Stimulated activated naive CD8-positive, alpha-beta T cell treated with anti-CD3 and anti-CD28 coated beads, Interleukin-15, Interleukin-2, amounts not matched to agents 100 ng/mL and 50 ng/mL, for 24 hours (primary cell): ENCODE measurements around the gene MTARC1.

ENCODE experiments used
- H3K27ac Mint-ChIP-seq: one replicate; pipeline ENCODE4 v1.8.0; 2021; ENCODE audit warnings: mild to moderate bottlenecking, mixed read lengths
- H3K27me3 Mint-ChIP-seq: one replicate; pipeline ENCODE4 v1.8.0; 2021; ENCODE audit warnings: mixed read lengths
- H3K36me3 Mint-ChIP-seq: one replicate; pipeline ENCODE4 v1.8.0; 2021; ENCODE audit warnings: low read depth, mixed read lengths
- H3K4me1 Mint-ChIP-seq: one replicate; pipeline ENCODE4 v1.8.0; 2021; ENCODE audit warnings: low read depth, mixed read lengths
- H3K4me3 Mint-ChIP-seq: one replicate; pipeline ENCODE4 v1.8.0; 2021; ENCODE audit warnings: mild to moderate bottlenecking, mixed read lengths
- H3K9me3 Mint-ChIP-seq: one replicate; pipeline ENCODE4 v1.8.0; 2021; ENCODE audit warnings: mixed read lengths

Gene MTARC1

GRCh38 chr1:220786337-220787068 lies at the start of gene MTARC1:
MTARC1 (plus strand) TSS chr1:220786913; CDS start chr1:220786945, 32 bp downstream.
- Mint-ChIP-seq H3K27ac (no peak within 1 kb of the TSS), H3K36me3 (no peaks in the 10 kb centered on the region), H3K9me3 (no peaks in the 10 kb centered on the region), H3K27me3 (peaks cover 63% of the 10 kb centered on the region), H3K4me3 (peak within 1 kb of the TSS; percentile 55), H3K4me1 (no peaks in the 10 kb centered on the region)

- peaks cover 23% of the 10 kb centered on the region for H3K27me3 Mint-ChIP-seq
- H3K4me3 Mint-ChIP-seq, result no peak overlapping the region
- H3K27ac Mint-ChIP-seq, result no peak overlapping the region
These were observed 45.4 kb upstream of the MTARC1 start for GRCh38 chr1:220741349-220741748.

DNA sequence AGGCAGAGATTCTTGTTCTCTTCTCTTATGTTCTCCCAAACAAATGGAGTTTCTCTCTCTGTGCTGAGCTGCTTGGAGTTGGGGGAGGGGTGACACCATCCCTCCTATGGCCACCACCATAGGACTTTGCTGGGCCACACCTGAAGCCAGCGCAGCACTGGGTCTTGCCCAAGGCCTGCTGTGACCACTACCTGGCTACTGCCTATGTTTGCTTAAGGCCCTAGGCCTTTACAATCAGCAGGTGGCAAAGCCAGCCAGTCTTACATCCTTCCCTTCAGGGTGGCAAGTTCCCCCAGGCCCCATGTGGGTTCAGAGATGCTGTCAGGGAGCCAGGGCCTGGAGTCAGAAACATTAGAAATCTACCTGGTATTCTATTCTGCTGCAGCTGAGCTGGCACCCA lies 44.9 kb upstream of the MTARC1 start:
- Mint-ChIP-seq H3K4me1 (no peaks in the 10 kb centered on the region), H3K36me3 (no peaks in the 10 kb centered on the region), H3K9me3 (no peaks in the 10 kb centered on the region), H3K27ac (no peak overlapping the region), H3K4me3 (no peak overlapping the region), H3K27me3 (peaks cover 28% of the 10 kb centered on the region)

More at GRCh38 chr1:220741349-220741748, 45.4 kb upstream of the MTARC1 start:
- Mint-ChIP-seq H3K36me3 (no peaks in the 10 kb centered on the region), H3K4me1 (no peaks in the 10 kb centered on the region), H3K9me3 (no peaks in the 10 kb centered on the region)

DNA sequence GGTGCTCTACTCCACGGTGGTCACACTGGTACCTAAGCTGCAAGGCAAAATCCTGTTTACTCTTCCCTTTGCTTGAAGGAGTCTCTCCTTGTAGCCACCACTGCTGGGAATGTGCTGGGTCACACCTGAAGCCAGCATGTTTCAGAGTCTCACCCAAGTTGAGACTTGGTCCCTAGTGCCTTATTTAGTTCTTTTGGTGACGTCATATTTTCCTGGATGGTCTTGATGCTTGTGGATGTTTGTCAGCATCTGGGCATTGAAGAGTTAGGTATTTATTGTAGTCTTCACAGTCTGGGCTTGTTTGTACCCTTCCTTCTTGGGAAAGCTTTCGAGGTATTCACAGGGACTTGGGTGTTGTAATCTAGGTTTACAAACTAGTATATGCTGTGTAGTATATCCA lies 44.2 kb upstream of the MTARC1 start:
- H3K9me3 Mint-ChIP-seq, result no peaks in the 10 kb centered on the region
- no peaks in the 10 kb centered on the region for H3K36me3 Mint-ChIP-seq
- H3K4me1 Mint-ChIP-seq, result no peaks in the 10 kb centered on the region
- no peak overlapping the region for H3K4me3 Mint-ChIP-seq
- H3K27ac Mint-ChIP-seq, result no peak overlapping the region
- H3K27me3 Mint-ChIP-seq, result peaks cover 35% of the 10 kb centered on the region

DNA sequence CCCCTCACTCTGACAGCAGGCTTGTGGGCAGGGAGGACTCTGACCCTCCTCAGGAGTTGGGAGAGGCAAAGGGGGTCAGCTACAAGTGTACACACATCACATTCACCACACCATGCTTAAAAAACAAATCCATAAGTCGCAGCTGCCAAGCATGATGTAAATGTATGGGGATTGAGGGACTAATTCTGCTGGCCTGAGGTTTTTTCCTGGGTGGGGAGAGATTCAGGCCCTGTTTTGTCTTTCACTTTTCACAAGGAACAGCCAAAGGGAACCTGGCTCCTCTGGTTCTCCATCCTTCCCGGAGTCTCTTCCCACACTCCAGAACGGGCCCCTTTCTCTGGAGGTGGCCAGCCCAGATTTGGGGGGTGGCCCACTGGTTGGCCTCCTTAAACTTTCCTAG lies 39.9 kb upstream of the MTARC1 start:
- peaks cover 54% of the 10 kb centered on the region for H3K27me3 Mint-ChIP-seq
- no peaks in the 10 kb centered on the region for H3K9me3 Mint-ChIP-seq
- H3K4me1 Mint-ChIP-seq, result peaks cover 10% of the 10 kb centered on the region
- no peak overlapping the region for H3K27ac Mint-ChIP-seq
- no peak overlapping the region for H3K4me3 Mint-ChIP-seq
- H3K36me3 Mint-ChIP-seq, result no peaks in the 10 kb centered on the region

DNA sequence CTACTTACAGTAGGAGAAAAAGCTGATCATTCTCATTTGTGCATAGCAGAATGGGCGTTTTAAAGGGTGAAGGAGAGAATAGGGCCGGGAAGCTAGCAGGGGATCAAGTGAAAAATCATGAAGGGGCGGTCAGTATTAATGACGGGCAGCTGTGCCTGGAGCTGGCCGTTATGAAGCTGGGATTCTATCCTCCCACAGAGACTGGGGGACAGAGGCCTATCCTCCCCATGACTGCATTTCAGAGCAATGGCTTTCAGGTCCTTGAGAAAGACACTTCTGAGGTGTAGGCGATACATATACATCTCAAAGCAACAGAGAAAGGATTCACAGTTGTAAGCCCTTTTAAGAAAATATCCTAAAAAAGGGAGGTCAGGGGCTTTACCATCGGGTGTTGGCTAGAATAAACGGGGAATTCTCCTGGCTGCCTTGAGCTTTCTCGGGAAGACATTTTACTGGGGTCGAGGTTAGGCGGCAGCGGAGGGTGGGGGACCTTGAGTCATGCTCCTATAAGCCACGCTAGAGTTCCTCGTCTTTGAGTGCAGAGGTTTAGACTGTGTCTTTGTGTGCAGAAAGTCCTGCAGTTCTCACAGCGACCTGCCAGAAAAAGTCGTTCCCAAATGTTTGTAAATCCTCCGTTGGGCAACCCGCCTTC lies 39.1 kb upstream of the MTARC1 start:
- H3K36me3 Mint-ChIP-seq, result no peaks in the 10 kb centered on the region
- peak overlapping the region; percentile 64 for H3K4me3 Mint-ChIP-seq
- peaks cover 58% of the 10 kb centered on the region for H3K27me3 Mint-ChIP-seq
- no peak overlapping the region for H3K27ac Mint-ChIP-seq
- H3K9me3 Mint-ChIP-seq, result no peaks in the 10 kb centered on the region
- peaks cover 10% of the 10 kb centered on the region for H3K4me1 Mint-ChIP-seq

GRCh38 chr1:220748089-220748934 lies 38.4 kb upstream of the MTARC1 start, which contains the start of gene MTARC2:
MTARC2 (plus strand) TSS chr1:220748322; CDS start chr1:220748532, 210 bp downstream.
- Mint-ChIP-seq H3K9me3 (no peaks in the 10 kb centered on the region), H3K27ac (no peak within 1 kb of the TSS), H3K36me3 (no peaks in the 10 kb centered on the region), H3K27me3 (peaks cover 58% of the 10 kb centered on the region), H3K4me3 (peak within 1 kb of the TSS; percentile 64), H3K4me1 (peaks cover 10% of the 10 kb centered on the region)

DNA sequence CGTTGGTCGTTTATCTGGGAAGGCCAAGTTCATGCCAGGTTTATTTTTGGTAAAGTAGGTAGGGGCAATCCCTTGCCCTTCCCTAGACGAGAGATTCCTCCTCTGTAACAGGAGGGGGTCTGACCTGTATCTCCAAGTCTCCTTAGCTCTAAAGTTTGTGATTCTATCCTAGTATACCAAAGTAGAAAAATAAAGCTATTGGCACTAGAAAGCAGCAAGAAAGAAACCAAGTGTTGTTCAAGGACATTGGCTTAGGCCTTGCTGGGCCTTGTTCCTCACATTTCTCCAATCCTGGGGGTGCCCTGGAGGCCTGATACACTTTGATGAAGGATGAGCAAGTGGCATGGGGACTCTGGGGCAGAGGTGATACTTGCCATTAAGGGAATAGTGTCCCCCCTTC lies 37.8 kb upstream of the MTARC1 start:
- no peak overlapping the region for H3K27ac Mint-ChIP-seq
- H3K36me3 Mint-ChIP-seq, result no peaks in the 10 kb centered on the region
- H3K9me3 Mint-ChIP-seq, result no peaks in the 10 kb centered on the region
- peaks cover 58% of the 10 kb centered on the region for H3K27me3 Mint-ChIP-seq
- peak overlapping the region; percentile 36 for H3K4me3 Mint-ChIP-seq
- peaks cover 10% of the 10 kb centered on the region for H3K4me1 Mint-ChIP-seq

DNA sequence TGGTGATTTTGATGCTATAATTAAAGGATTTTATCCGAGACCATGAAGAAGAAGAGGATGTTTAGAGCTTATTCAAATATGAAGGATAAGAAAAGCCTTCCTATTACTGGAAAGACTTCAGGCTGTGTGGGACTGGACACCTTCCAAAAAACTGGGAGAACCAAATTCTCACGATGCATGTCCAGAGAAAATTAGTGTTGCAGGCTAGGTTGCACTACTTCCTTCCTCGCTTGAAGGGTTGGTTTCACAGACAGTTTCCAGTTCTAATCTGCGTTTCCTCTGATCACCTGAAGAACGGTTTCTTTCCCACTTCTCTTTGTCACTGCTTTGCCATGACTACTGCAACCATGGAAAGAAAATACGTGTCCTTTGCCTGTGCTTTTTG lies 36.6 kb upstream of the MTARC1 start:
- H3K9me3 Mint-ChIP-seq, result no peaks in the 10 kb centered on the region
- H3K27ac Mint-ChIP-seq, result no peak overlapping the region
- no peaks in the 10 kb centered on the region for H3K36me3 Mint-ChIP-seq
- H3K4me3 Mint-ChIP-seq, result no peak overlapping the region
- H3K27me3 Mint-ChIP-seq, result peaks cover 59% of the 10 kb centered on the region
- H3K4me1 Mint-ChIP-seq, result peaks cover 10% of the 10 kb centered on the region

- no peak overlapping the region for H3K4me3 Mint-ChIP-seq
- H3K9me3 Mint-ChIP-seq, result no peaks in the 10 kb centered on the region
- H3K4me1 Mint-ChIP-seq, result peaks cover 10% of the 10 kb centered on the region
- H3K27me3 Mint-ChIP-seq, result peaks cover 58% of the 10 kb centered on the region
- no peak overlapping the region for H3K27ac Mint-ChIP-seq
- H3K36me3 Mint-ChIP-seq, result no peaks in the 10 kb centered on the region
These were observed 35.6 kb upstream of the MTARC1 start for GRCh38 chr1:220751111-220751510.

- H3K9me3 Mint-ChIP-seq, result no peaks in the 10 kb centered on the region
- no peaks in the 10 kb centered on the region for H3K36me3 Mint-ChIP-seq
- H3K4me1 Mint-ChIP-seq, result no peaks in the 10 kb centered on the region
- no peak overlapping the region for H3K4me3 Mint-ChIP-seq
- H3K27me3 Mint-ChIP-seq, result peaks cover 37% of the 10 kb centered on the region
- H3K27ac Mint-ChIP-seq, result no peak overlapping the region
These were observed 32.3 kb upstream of the MTARC1 start for GRCh38 chr1:220754212-220754917.

- no peak overlapping the region for H3K4me3 Mint-ChIP-seq
- H3K4me1 Mint-ChIP-seq, result no peaks in the 10 kb centered on the region
- no peaks in the 10 kb centered on the region for H3K36me3 Mint-ChIP-seq
- peaks cover 36% of the 10 kb centered on the region for H3K27me3 Mint-ChIP-seq
- no peaks in the 10 kb centered on the region for H3K9me3 Mint-ChIP-seq
- no peak overlapping the region for H3K27ac Mint-ChIP-seq
These were observed 31.8 kb upstream of the MTARC1 start for GRCh38 chr1:220754918-220755295.

DNA sequence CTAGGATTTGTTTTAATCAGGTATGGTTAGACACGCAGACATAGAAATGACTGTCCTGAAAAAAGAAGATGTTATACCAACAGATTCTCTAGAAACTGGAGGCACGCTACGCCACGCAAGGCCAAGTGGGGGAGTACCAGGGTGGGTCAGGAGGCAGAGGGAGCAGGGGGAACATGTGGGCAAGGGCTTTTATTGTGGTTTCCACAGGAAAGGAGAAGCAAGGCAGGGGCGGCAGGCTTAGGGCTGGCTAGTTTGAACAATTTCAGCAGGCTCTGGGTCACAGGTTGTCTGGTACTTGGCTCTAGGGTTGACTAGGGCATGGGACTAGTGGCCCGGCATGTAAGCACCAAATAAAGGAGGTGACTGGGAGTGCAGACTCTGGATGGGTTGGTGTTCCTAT lies 31.4 kb upstream of the MTARC1 start:
- Mint-ChIP-seq H3K36me3 (no peaks in the 10 kb centered on the region), H3K27ac (no peak overlapping the region), H3K27me3 (peaks cover 32% of the 10 kb centered on the region), H3K4me3 (no peak overlapping the region), H3K4me1 (no peaks in the 10 kb centered on the region), H3K9me3 (no peaks in the 10 kb centered on the region)

DNA sequence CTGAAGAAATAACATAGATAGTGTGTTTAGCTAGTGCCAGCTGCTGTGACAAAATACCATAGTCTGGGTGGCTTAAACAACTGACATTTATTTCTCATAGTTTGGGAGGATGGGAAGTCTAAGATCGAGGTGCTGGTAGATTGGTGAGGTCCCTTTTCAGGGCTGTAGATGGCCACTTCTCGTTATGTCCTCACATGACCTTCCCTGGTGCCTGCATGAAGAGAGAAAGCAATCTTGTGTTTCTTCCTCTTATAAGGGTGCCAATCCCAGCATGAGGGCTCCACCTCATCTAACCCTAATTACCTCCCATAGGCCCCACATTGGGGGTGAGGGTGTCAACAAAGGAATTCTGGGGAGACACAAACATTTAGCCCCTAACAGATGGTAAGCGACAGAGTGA lies 29.3 kb upstream of the MTARC1 start:
- Mint-ChIP-seq H3K36me3 (no peaks in the 10 kb centered on the region), H3K4me1 (no peaks in the 10 kb centered on the region), H3K4me3 (no peak overlapping the region), H3K27me3 (peaks cover 16% of the 10 kb centered on the region), H3K9me3 (no peaks in the 10 kb centered on the region), H3K27ac (no peak overlapping the region)
